NK-92 (cell line): Measurements from ENCODE around the gene NR1I3.

Experiments
- DNase-seq: peaks from one replicate; lab custom pipeline; 2025; ENCODE audit not compliant: unreplicated experiment; lab: John Stamatoyannopoulos, UW

Gene NR1I3

DNA sequence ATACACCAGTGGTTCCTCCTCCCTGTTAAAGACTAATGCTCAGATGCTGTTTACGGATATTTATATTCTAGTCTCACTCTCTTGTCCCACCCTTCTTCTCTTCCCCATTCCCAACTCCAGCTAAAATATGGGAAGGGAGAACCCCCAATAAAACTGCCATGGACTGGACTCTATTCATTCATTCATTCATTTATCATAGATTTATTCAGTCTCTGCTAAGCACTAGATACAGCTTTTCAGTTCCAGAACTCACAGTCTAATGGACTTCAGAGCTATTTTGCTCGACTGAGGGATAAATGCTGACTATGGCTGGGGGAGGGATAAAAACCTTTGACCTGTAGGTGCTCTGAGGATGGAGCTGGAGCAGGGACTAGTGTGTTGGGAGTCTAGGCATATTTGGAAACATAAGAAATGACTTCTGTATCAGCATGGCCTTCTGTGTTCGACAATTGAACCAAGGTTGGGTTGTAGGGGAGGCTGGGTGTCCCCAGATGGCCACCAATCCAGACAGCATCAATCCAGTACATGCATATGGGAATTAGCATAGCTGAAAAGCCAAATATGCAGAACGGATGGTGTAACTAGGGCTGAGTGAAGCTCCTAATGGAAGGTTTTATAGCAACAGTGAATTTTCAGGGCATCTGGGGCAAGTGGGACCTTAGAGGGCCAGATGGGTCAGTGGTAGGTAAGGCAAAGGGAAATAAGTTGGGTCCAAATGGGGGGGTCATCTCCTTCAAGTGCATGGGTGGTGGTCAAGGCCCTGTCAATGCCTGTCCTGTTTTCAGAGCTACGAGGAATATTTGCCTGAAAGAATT is 18.7 kb downstream of the NR1I3 start:
- DNase-seq: no peak

DNA sequence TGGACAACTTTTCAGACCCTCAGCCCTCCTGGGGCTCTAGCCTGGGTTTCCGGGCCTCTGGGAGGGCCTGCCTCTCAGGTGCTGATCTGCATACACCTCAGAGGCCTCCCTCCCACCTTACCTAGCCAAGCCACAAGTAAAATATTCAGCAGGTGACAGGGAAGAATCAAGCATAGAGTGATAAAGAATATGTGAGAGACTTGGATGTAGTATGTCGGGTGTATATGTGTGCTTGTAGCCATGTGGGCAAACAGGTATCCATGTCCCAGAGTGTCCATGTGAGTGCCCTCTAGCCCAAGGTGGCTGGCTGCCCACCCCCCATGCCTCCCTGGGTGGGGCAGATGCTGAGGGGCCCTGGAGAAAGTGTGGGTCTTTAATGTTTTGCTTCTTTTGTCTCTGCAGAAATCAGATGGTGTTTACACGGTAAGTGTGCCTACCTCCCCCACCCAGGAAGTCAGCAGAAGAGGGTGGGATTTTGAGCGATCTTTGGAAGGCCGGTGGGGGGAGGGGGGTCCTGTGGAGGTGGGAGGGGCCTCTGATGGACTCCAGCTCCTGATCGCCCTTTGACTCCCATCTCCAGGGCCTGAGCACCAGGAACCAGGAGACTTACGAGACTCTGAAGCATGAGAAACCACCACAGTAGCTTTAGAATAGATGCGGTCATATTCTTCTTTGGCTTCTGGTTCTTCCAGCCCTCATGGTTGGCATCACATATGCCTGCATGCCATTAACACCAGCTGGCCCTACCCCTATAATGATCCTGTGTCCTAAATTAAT is 19.5 kb downstream of the NR1I3 start:
- no peak for DNase-seq

DNA sequence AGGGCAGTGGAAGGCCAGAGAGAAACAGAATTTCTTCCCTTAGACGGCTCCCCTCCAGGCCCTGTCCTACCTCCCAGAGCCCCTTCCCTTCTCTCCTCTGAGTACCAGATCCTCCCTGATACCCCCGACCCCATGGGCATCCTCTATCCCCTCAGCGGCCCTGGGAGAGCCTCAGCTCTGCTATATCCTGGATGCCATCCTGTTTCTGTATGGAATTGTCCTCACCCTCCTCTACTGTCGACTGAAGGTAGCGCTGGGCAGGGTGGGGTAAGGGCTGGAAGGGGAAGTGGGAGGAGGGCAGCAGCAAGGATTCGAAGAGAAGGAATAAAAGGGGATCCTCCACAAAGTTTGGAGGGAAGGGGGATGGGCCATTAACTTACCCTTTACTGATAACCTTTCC is 20.2 kb downstream of the NR1I3 start:
- no peak for DNase-seq

DNA sequence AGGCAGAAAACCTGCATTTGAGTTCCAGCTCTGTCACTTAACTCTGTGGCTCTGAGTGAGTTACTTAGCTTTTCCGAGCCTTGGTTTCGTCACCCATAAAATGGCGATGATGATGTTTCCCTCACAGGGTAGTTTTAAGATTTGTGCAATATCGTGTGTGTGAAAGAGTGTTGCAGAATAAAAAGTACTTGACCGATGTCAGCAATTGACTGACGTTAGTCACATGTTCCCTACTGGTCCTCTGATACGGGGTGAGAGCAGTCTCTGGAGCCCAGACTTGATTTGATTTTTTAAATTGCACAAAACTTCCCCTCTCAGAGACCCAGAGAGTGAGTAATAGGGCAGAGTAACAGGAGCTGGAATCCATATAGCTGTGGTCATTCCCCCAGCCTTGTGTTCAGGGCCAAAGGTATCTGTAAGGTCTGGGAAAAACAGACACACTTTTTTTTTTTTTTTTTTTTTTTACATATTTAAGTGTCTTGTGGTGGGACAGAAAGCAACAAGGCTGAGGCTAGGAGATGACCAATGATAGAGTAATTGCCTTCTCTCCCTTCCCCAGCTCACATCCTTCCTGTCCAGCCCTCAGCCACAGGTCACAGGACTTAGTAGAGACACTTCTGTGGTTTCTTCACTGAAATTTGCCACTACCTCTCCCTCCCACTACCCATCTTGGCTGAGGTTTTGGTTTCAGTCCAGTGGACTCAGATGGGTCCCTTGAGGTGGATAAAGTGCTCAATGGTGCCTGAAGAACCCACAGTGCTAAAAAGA is 20.9 kb downstream of the NR1I3 start:
- no peak for DNase-seq

DNA sequence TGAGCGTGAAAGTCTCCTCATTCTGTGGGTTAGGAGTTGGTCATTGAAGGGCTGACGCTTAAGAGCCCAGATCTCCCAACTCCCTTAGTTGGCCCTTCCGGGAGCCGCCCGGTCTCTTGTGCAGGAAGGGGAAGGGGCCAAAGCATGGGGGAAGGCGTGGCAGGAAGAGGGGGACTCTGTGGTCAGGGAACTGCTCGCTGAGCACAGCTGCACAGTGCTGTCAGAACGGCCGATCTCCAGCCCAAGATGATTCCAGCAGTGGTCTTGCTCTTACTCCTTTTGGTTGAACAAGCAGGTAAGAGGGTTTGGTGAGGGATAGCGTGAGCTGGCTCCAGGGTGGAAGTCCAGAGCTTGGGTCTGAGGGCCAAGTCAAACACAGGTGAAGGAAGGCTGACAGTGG is 22.9 kb downstream of the NR1I3 start, which contains the start of gene FCER1G:
Gene FCER1G, plus strand, starts transcription at position 220 of the 400 bp plus-strand sequence. Its CDS starts 27 bp downstream, at position 247.
- DNase-seq: no peak

DNA sequence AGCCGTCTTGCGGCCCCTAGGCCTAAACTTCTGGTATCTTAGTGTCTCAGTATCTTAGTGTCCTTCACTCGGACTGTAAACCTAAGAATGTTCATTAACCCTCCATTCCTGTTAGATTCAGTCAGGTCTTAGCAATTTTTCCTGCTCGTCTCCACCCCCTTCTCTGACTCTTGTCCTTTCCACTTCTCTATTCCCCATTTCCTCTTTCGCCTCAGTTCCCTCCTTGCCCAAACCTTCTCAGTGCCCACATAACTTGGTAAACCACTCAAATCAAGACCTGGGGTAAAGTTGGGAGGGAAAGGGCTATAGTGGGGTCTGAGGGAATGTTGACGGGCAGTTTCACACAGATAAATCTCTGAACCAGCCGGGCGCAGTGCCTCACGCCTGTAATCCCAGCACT is 23.6 kb downstream of the NR1I3 start:
- no peak for DNase-seq

DNA sequence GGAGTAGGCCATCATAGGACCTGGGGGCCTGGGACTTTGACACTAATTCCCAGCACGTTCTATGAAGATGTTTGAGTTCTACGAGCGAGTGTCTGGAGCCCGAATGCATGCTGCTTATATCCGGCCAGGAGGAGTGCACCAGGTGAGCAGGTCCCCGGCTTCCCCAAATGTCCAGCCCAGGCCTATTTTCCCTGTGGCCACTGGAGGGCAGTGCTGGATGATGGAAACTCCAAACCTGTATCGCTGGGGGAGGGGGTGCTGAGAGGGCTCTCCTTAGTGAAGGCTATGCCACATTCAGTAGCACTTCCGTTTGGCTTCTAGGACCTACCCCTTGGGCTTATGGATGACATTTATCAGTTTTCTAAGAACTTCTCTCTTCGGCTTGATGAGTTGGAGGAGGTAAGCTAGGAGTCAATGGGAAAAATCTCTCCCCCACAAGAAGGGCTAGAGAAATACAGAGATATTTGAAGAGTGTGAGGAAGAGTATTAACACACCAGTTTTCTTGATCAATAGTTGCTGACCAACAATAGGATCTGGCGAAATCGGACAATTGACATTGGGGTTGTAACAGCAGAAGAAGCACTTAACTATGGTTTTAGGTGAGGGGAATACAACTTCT is 28.1 kb downstream of the NR1I3 start:
- DNase-seq: no peak

DNA sequence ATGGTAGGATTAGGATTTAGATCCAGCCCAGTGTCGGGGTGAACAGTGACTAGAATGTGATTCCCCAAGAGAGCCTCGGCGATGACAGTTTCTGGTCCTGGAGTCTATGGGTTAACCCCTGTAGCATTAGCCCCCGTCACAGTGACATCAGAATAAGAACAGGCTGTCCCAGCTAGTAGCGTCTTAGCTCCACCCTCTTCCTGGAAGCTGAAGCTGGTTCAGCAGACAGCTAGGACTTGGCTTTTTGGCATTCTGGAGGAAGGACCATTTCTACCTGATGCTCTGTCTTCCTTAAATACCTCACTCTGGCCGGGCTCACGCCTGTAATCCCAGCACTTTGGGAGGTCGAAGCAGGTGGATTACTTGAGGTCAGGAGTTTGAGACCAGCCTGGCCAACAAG is 30.8 kb downstream of the NR1I3 start:
- no peak for DNase-seq

DNA sequence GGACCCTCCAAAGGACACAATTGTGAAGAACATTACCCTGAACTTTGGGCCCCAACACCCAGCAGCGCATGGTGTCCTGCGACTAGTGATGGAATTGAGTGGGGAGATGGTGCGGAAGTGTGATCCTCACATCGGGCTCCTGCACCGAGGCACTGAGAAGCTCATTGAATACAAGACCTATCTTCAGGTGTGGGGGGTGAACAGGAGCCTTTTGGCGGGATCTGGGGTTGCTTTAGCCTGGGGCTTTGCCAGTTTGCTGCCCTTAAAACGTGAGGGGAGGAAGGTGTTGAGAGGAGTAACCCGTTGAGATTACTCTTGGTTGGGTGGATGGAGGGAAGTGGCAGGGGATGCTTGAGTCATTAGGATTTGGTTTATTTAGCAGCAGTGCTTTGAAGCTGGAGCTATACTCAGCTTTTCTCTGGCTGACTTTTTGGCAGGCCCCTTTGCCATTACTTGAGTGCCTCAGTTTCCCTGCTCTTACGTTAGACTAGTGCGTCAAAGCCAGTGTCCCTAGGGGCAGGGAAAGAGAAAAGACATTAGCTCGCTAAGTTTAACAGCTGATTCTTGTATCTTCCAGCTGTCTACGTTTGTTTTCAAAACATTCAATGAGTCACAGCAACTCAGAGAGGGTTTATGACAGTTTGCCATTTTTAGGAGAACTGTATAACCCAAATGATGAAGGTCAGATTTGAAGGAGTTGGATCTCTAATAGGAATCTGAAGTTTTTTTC is 31.4 kb downstream of the NR1I3 start:
- DNase-seq: no peak

DNA sequence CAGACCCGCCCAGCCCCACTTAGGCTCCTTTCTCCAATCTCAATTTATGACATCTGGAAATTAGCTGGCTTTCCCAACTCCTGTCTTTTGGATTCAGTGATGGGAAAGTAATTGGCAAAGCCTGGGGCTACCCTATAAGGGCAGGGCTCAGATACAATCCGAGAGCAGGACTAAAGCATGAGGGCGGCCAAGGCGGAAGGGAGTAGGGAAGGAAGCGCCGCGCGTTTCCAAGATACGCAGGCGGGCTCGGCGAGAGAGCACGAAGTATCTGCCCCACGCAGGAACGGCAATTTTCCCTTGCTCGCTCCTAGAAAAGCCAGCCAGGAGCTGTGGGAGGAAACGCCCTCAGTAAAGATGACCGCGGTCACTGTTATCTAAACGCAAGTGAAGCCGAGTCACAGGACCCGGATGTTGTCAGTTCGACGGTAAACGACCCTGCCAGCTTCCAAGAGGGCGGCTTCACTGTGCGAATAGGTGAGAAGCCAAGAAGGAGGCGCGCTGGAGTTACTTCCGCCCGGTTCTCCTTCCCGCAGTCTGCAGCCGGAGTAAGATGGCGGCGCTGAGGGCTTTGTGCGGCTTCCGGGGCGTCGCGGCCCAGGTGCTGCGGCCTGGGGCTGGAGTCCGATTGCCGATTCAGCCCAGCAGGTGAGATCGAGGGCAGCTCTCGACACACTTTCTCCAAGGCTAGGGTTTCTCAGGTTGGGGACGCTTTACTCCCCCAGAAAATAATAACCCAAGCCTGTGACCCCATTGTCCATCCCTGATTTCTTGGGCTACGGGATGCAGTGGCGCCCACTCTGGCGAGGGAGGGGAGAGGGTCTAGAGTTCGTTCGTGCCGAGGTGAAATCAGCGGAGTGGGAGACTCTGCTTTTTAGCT is 35.9 kb downstream of the NR1I3 start, which contains the start of gene NDUFS2:
Gene NDUFS2, plus strand, starts transcription at position 532 of the 877 bp plus-strand sequence. Its CDS starts 19 bp downstream, at position 551.
- peak; percentile 86 for DNase-seq

DNA sequence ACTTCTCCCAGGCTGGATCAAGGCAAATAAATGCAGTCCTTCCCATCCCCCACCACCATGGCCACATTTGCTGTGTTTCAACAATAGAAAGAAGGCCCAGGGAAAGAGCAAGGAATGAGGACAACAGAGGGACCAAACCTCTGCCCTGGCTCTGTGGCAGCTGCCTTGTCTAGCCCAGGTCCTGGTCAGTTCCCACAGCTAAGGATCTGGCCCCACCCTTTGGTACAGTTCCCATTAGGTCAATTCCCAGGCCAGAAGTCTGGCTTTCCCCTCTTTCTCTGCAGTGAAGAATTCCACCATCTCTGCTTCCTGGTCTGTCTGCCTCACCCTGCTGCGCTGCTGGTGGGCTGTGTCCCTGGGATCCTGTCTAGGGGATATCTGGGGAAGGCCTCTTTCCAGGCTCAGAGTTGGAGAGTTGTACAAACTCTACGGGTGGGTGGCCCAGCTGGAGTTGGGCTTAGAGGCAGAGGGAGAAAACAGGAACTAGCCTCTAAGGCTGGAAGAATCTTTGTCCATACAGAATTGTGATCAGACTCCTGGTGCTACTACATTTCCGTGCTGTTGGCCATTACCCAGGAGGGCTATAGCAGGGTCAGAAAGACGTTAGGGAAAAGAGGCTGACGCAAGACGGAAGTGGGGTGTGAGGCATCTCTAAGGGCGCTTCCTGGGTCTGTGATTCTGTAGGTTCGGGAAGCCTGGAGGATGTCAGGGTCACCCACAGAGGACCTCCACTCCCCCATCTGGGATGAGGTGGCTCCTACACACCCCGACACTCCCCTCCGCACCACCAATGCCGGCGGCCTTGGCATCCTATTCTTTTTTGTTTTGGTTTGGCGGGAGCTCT is 36.8 kb downstream of the NR1I3 start:
- no peak for DNase-seq

DNA sequence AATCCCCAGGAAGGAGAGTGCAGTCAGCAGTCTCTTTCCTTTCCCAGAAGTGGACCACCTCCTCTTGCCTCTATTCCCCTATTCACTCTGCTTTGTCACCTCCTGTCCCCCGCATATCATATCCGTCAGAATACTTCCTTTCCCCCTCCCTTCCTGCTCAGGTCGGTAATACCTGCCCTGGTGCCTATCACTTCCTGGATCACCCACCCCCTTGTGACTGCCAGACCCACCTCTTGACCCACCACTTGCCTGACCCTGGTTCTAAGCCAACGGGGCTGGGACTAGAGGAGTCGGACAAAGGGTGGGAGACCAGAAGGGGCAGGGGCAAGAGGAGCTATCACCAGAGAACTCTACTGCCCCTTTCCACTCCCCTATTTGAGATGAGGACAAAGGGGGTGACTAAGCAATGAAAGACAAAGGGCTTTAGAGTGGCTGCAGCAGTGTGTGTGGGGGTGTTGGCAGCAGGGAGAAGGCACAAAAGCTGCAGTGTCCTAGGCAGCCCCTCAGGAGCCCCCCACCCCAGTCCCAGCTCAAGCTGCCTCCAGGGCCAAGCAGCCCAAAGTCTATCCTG is 37.5 kb downstream of the NR1I3 start:
- no peak for DNase-seq

DNA sequence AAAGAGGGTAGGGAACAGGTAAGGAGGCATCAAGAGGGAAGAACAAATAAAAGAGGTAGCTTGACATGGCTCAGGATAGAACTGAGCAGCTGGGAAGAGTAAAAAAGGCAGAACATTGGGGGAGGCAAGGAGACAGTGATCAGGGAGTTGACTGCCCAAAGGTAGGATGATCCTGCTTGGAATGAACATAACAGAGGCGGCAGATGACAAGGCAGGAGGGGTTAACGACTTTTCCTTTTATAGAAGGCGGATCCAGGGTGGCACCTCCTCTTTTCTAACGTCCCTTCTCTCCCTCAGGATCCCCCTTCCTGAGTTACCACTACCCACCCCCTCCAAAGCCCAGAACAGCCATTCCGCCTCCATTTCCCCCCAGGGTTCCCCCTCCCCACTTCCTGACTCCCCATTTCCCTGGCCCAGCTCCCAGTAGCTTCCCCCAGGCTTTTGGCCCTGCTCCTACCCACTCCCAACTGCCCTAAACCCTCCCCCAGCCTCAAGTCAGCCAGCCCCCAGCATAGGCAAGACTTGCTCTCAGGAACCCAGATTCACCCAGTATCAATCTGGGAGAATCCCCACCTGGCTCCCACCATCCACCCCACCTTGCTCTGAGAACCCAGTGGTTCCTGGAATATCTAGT is 38.4 kb downstream of the NR1I3 start:
- DNase-seq: no peak

DNA sequence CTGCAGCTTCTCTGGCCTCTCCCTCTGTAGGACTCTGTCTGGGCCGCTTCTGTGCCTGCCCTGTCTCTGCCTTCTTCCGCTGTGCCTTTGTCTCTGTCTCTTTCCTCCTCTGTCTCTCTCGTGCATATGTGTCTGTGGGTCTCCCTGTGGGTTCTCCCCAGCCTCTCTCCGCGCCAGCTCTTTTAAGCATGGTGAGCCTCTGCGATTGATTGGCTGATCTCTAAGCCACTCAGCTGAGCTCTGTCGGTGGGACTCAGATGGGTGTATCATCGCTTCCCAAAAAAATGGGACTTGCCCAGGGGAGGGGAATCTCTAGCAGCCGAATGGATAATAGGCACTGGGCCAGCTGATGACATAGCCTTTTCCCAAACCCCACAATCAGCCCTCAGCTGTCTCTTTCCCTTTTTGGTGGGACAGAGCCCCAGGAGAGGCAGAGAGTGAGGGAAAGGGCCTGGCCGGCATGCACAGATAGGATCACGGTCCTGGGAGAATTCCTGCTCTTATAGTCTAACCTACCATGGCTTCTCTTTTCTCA is 39.0 kb downstream of the NR1I3 start, which contains the start of gene ADAMTS4:
Gene ADAMTS4, minus strand, starts transcription at position 158 of the 535 bp plus-strand sequence. CDS start 427 bp downstream, outside the sequence.
- DNase-seq: no peak

DNA sequence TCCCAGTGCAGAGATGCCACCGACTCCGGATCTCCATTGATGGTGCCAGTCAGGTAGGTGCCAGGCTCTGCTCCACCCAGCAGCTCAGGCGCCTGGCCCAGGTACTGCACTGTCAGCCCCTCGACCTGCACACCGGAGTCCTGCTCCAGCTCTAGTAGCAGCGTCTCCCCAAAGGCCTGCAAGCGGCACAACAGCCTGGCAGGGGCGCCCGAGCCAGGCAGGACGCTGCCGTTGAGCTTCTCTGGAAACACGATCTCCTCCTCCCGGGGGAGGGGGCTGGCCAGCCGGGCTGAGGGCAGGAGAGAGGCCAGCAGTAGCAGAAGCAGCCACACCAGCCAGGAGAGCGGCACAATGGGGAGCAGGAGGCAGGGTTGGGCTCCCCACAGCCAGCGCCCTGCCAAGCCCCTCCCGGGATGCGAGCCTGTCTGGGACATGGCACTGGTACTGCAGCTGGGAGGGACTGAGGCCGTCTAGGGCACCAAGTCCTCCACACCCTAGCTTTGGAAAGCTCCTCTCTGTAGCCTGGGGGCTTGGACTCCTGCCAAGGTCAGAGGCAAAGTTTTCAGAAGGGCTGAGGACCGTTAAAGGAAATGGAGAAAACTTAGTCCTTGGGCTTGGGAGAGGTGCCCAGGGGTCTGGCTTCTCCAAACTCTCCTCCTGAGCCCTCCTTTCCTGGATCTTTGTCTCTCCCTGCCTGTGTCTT is 39.7 kb downstream of the NR1I3 start:
- DNase-seq: no peak

DNA sequence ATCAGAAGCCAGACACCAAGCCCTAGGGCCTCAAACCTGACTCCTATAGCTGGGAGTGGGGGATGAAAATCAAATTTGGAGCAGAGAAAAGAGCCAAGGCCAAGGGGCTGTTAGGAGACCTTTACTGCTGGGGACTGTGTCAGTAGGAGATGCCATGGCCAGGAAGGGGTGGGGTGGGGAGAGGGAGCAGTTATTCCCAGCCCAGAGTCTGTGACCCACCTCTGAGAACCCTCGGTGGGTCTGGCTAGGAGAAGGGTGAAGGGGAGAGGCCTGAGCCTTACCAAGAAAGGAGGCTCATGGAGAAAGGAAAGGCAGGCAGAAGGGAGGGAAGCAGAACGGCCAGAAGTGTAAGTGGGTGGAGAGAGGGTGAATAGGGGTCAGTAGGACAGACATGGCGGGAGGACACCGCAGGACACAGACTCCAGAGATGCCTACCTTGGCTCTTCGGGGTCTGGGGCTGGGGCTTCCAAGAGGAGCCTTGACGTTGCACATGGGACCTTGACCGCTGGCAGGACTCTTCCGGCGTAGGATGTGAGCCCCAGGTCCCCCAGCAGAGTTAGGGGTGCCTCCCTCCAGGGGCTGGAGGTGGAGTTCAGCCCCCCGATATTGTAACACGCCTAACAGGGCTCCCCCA is 40.3 kb downstream of the NR1I3 start:
- DNase-seq: no peak
